Measurements from ENCODE around the gene PROZ.

GRCh38 chr13:113138792-113139551, 19.5 kb upstream of the PROZ start:
- TF ChIP-seq CTCF (IDR thresholded peaks at IDR 0.05): no peak
- TF ChIP-seq POLR2A (IDR thresholded peaks at IDR 0.05): no peak
- TF ChIP-seq POLR2AphosphoS5 (IDR thresholded peaks at IDR 0.05): no peak

Measured in upper lobe of left lung (tissue), 4 donors.